Measurements from ENCODE around the gene EXOC3. TPM values are rescaled to one million over a fixed set of nuclear protein-coding genes. Genes with fewer than 3 reads are reported as not detected.

Gene EXOC3
- total RNA-seq, 2 donors from 2014 or later: 38.6 to 53.7 TPM

- Mint-ChIP-seq H3K36me3 (ENCODE audit: low read depth) (peaks cover 61% of the 10 kb centered on the region), H3K4me3 (no peak overlapping the region), H3K27me3 (ENCODE audit: insufficient read depth) (no peaks in the 10 kb centered on the region), H3K4me1 (peaks cover 4% of the 10 kb centered on the region), H3K27ac (no peak overlapping the region), H3K9me3 (peaks cover 6% of the 10 kb centered on the region)
- Histone ChIP-seq H3K4me3 (ENCODE audit: low read length) (no peak overlapping the region), H3K36me3 (ENCODE audit: control insufficient read depth, insufficient read depth, low read length) (peaks cover 56% of the 10 kb centered on the region), H3K27ac (ENCODE audit: low read depth, low read length) (no peak overlapping the region), H3K4me1 (ENCODE audit: control insufficient read depth, insufficient read depth, low read length) (peaks cover 6% of the 10 kb centered on the region), H3K9me3 (ENCODE audit: control insufficient read depth, low read length) (peaks cover 13% of the 10 kb centered on the region), H3K27me3 (ENCODE audit: control insufficient read depth, insufficient read depth, low read length, poor library complexity, severe bottlenecking) (no peaks in the 10 kb centered on the region), H3K9ac (ENCODE audit: extremely low read depth, low read length, poor library complexity, severe bottlenecking) (no peak overlapping the region)
- WGBS, 2 experiments (ENCODE audit: insufficient coverage in 1 of 2, insufficient read length in 1 of 2): 94 to 97% methylated on average over 13 to 21 of the region's 21 CpGs
- no peak for TF ChIP-seq CTCF (conservative IDR thresholded peaks at IDR 0.05)
- DNase-seq: peak; percentile 13
These were observed 4.5 kb downstream of the EXOC3 start for GRCh38 chr5:447501-447900.

GRCh38 chr5:448061-448765 lies 5.2 kb downstream of the EXOC3 start:
- Mint-ChIP-seq H3K4me3 (no peak overlapping the region), H3K4me1 (peaks cover 4% of the 10 kb centered on the region), H3K27me3 (ENCODE audit: insufficient read depth) (no peaks in the 10 kb centered on the region), H3K27ac (no peak overlapping the region), H3K9me3 (peaks cover 6% of the 10 kb centered on the region), H3K36me3 (ENCODE audit: low read depth) (peaks cover 68% of the 10 kb centered on the region)
- Histone ChIP-seq H3K4me1 (ENCODE audit: control insufficient read depth, insufficient read depth, low read length) (peaks cover 6% of the 10 kb centered on the region), H3K4me3 (ENCODE audit: low read length) (no peak overlapping the region), H3K27me3 (ENCODE audit: control insufficient read depth, insufficient read depth, low read length, poor library complexity, severe bottlenecking) (no peaks in the 10 kb centered on the region), H3K9ac (ENCODE audit: extremely low read depth, low read length, poor library complexity, severe bottlenecking) (no peak overlapping the region), H3K27ac (ENCODE audit: low read depth, low read length) (no peak overlapping the region), H3K36me3 (ENCODE audit: control insufficient read depth, insufficient read depth, low read length) (peaks cover 63% of the 10 kb centered on the region), H3K9me3 (ENCODE audit: control insufficient read depth, low read length) (peaks cover 13% of the 10 kb centered on the region)
- peak; percentile 29 for DNase-seq
- TF ChIP-seq CTCF (conservative IDR thresholded peaks at IDR 0.05): no peak
- WGBS, 2 experiments (ENCODE audit: insufficient coverage in 1 of 2, insufficient read length in 1 of 2): 95 to 99% methylated on average over 18 to 21 of the region's 21 CpGs

- Histone ChIP-seq H3K27me3 (ENCODE audit: control insufficient read depth, insufficient read depth, low read length, poor library complexity, severe bottlenecking) (no peaks in the 10 kb centered on the region), H3K9ac (ENCODE audit: extremely low read depth, low read length, poor library complexity, severe bottlenecking) (no peak overlapping the region), H3K4me3 (ENCODE audit: low read length) (no peak overlapping the region), H3K4me1 (ENCODE audit: control insufficient read depth, insufficient read depth, low read length) (peaks cover 4% of the 10 kb centered on the region), H3K36me3 (ENCODE audit: control insufficient read depth, insufficient read depth, low read length) (peaks cover 69% of the 10 kb centered on the region), H3K27ac (ENCODE audit: low read depth, low read length) (no peak overlapping the region), H3K9me3 (ENCODE audit: control insufficient read depth, low read length) (peaks cover 13% of the 10 kb centered on the region)
- Mint-ChIP-seq H3K36me3 (ENCODE audit: low read depth) (peaks cover 73% of the 10 kb centered on the region), H3K27ac (no peak overlapping the region), H3K4me1 (peaks cover 4% of the 10 kb centered on the region), H3K4me3 (no peak overlapping the region), H3K9me3 (peaks cover 6% of the 10 kb centered on the region), H3K27me3 (ENCODE audit: insufficient read depth) (no peaks in the 10 kb centered on the region)
- no peak for TF ChIP-seq CTCF (conservative IDR thresholded peaks at IDR 0.05)
- no peak for DNase-seq
- 93 to 97% methylated on average over 12 of the region's 12 CpGs for WGBS, 2 experiments (ENCODE audit: insufficient coverage in 1 of 2, insufficient read length in 1 of 2)
These were observed 5.8 kb downstream of the EXOC3 start for GRCh38 chr5:448766-449090.
